Pons (tissue), 1 donor: ENCODE data around the gene ST3GAL3.

Experiments
- DNase-seq: peaks from one replicate; pipeline ENCODE4 v3.0.0-alpha.2; 2016; ENCODE audit warnings: low spot score

The ST3GAL3 gene

DNA sequence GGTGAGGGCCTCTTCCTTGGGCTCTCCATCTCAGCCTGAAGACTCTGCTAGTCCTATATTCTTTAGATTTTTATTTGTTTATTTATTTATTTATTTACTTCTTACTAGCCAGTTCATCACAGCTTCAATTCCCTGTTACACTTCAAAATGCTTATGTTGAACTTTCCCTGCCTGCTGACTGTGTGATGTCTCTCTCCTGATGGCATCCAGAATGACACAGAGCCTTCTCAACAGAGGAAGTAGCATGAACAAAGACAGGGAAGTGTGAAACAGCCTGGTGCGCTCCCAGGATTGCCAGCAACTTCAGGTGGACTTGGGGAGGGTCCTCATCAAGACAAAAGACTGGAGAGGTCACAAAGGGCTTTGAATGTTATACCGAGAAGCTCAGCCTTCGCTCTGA is 235.1 kb downstream of the ST3GAL3 start:
- DNase-seq, result no peak

DNA sequence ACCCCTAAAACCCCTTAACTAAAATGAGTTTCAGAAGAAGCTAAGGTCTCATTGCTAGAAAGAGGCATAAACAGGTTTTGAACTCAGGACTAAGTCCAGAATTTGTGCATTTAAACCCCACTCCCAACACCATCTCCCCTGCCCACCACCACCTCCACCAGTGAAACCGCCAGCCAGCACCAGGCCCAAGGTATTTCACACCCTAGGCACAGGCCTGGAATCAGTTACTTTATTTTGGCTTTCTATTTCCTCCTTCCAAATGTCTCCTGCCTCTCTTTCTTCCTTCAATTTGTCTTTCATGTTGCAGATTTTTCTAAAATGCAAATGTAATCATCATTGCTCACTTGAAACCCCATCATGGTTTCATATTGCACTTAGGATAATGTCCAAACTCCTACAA is 237.5 kb downstream of the ST3GAL3 start:
- no peak for DNase-seq

DNA sequence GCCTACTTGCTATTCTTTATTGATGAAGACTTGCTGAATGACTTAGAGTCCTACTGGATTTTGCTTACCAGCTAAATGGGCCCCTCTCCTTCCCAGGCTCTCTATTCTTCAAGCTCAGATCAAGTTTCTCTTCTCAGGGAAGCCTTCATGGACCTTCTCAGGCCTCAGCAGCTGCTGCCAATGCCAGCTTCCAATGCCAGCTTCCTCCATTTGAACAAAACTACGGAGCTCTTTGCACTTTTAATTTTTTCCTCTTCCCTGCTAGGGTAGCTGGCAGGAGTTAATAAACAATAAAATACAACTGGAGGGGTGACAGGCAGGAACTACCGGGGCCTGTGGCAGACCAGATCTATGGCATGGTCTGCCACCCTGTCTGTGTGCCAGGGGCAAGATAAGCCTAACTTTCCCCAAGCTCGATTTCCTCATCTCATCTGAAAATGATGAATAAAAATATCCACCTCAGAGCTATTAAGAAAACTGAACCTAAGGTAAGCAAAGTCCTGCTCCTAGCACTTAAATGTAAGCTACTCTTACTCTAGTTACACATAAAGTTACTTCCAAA is 238.4 kb downstream of the ST3GAL3 start:
- DNase-seq, result peak; percentile 33

DNA sequence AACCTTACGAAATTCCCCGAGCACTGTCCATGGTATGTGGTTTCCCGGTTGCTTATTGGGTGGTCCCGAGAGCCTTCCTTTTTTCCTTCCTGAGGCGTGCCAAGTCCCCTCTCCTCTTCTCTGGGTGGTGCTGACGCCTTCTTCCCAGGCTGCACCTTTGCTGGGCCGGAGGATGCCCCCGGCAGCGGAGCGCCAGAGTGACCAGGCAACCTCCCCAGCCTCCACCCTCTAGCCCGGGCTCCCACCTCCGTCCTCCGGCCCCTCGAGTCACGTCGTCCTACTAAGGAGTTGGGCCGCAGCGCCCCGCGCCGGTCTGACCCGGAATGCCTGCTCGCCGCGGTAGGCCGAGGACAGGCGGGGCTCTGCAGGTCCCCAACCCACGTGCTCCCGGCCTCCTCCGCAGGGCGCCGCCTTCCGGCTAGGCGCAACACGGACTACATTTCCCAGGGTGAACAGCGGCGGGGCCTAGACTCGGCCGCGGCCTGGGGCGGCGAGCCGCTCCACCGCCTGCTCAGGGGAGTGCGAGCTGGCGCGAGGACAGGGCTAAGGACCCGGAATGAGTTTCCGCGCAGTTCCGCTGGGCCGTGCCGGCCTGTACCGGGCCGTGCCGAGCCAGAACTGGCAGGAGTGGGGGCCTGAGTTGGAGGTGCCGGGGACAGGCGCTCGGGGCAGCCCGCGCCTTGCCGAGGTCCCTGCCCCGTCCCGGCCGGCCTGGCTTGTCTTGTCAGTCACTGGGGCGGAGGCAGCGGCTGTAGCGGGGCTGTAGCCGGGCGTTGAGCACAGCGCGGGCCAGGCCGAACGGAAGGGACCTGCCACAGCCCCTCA is 239.1 kb downstream of the ST3GAL3 start, which contains the start of gene IPO13:
Gene IPO13 (plus strand): TSS at position 715 of the 825 bp plus-strand sequence. CDS start 651 bp downstream, outside the sequence.
- DNase-seq, result peak; percentile 96

DNA sequence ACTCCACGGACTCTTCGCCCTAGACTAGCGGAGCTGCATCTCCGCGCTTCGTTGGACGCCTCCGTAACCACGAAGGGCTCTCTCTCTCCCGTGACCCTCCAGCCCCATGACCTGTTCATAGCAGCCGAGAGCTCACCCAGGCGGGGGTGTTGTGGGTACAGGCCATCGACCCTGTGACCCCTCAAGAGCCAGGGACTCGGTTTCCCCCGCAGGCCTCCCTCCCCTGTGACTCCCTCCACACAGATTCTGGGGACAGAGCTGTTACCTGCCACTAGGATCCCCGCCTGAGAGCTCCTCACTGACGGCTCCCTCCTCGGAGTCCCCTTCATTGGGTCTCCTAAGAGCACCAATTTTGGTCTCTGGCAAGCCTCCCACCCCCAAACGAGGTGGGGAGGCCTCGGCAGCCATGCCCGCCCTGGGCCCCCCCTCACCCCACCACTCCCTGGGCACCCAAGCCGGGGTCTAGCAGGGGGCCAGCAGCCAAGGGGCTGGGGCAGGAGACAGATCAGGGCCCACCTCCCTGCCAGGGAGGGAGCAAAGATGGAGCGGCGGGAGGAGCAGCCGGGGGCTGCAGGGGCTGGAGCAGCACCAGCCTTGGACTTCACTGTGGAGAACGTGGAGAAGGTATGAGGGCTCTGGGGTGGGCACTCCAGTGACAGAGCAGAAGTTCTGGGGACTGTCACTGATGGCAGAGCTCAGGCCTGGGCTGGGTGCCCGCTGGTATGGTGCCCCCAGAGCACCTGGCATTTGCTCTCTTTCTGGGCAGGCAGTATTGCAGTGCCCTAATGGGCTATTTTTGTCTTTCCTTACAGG is 239.9 kb downstream of the ST3GAL3 start:
- no peak for DNase-seq

DNA sequence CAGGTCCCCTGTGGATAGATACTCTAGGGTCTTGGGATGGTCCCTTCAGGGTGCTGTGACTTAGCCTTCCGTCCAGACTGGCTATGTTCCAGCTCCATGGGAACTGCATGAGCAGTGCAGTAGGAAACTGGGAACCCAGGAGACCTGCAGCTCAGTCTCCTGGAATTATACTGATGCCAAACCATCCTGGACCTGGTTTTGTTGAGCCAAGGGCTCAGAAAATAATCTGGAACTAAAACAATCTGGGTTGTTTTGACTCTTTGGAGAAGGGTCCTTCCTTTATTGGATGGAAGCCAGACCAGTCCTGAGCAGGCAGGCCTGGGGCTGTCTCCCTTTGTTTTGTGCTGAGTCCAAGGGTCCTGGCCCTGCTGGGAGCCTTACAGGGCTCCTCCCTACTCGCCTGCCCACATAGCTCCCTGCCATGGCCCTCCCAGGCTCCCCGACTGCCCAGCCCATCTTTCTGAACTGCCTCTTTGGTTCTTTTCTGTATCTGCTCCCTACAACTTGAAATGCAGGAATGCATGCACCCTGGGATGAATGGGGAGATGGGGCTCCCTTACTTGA is 240.6 kb downstream of the ST3GAL3 start:
- DNase-seq, result peak; percentile 59

DNA sequence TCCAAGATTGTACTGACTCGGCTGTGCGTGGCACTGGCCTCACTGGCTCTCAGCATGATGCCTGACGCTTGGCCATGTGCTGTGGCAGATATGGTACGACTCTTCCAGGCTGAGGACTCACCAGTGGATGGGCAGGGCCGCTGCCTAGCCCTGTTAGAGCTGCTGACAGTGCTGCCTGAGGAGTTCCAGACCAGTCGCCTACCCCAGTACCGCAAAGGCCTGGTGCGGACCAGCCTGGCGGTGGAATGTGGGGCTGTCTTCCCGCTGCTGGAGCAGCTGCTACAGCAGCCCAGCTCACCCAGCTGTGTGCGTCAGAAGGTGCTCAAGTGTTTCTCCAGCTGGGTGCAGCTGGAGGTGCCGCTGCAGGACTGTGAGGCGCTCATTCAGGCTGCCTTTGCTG is 242.3 kb downstream of the ST3GAL3 start:
- no peak for DNase-seq

DNA sequence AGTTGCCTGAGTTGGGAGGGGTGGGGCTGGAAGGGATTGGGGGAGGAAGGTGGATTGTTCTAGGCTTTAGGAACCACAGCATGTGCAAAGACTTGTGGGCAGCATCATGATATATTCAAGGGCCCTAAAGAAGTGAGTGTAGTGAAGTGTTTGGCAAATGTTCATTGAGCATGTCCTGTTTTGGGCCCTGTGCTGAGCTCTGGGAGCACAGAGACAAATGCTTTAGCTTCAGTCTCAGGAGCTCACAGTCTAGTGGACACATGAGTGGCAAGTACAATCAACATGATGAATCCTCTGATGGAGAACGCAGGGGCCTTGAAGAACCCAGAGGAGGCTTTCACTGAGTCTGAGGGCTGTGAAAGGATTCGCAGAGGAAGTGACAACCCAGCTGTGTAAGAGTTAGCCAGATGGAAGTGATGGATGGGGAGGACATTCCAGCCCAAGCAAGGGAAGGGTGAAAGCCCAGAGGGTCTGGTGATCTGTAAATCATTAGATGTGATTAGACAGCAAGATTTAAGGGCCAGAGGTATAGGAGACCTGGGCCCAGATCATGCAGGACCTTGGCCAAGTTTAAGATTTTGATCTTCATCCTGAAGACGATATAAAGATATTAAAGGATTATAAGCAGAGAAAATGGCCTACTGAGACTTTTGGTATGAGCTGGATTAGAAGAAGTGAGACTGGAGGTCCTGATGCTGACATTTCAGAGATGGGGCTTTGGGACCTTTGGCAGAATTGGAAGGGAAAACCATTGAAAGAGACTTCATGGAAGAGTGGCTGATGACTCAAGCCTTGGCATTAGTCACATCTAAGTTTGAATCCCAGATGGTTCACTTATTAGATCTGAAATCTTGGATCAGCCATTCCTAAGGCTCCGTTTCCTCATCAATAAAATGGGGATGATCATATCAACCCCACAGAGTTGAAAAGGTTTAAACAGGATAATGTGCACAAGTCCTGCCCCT is 244.0 kb downstream of the ST3GAL3 start:
- peak; percentile 28 for DNase-seq

DNA sequence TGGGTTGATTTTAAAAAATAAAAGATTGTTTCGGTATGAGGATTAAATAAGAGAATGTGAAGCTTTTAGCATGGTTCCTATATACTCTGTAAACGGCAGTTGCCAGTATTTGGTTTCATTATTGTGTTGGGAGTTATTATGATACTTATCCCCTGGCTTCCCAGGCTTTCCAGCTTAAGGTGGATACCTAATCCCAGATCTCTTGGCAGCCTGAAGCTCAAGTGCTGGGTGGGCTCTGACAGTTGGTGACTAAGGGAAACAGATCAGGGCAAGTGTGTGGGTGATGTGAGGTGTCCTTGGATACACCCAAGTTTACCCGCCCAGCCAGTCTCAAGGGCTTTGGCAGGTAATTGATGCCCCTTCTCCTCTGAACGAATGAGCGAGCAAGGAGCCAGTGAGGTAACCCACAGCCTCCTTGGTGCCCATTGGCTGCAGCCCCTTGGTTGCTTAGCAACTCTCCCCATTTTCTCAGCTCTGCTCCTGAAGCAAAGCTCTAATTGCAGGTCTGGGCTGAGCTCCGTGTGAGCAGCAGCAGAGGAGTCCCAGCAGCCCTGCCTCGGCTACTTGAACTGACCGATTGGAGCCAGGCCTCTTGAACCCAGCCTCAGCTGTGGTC is 245.5 kb downstream of the ST3GAL3 start:
- peak; percentile 49 for DNase-seq

DNA sequence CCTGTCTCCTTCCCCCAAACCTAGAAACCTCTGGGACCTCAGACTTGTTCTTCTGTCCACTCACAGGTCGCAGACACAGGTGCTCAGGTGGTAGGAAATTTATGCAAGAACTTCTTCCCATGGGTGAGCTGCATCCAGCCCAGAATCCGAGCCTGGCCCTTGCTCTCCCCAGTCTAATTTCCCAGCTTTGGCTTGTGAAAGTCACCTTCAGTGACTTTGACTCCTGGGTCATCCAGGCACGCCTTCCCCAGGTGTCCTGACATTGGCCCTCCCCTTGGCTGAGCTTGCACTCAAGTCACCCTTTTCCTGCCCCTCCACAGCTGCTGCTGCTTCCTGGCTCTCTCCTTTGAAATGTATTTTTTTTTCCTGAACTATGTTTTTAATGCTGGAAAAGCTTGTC is 246.0 kb downstream of the ST3GAL3 start:
- DNase-seq, result no peak

DNA sequence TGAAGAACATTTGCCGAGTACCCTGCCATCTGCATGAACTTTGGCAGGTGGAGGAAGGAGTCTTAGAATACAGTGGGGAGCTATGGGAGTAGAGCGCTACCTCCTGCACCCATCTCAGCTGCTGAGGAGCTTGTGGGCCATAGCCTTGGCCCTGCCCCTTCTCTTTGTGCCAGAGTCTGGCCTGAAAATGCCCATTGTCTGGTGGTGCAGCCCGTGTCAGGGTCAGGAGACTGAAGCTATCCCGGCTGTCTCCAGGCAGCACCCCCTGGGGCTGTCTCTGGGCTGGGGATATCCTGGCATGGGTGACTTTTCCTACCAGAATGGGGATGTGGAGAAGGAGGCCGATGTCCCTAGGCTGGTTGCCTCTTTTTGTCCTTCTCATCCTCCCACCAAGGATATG is 246.7 kb downstream of the ST3GAL3 start:
- DNase-seq, result peak; percentile 97

DNA sequence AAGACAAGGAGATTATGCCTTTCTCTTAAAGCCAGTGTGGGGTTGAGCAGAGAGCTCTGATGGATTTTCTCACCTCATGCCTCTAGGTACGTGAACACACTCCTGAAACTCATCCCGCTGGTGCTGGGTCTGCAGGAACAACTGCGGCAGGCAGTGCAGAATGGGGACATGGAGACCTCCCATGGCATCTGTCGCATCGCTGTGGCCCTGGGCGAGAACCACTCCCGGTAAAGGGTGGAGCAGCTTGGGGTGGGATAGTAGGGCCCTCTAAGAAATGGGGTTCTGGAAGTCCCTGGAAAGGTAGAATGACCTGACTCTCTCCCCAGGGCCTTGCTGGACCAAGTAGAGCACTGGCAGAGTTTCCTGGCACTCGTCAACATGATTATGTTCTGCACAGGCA is 248.9 kb downstream of the ST3GAL3 start:
- DNase-seq, result no peak

DNA sequence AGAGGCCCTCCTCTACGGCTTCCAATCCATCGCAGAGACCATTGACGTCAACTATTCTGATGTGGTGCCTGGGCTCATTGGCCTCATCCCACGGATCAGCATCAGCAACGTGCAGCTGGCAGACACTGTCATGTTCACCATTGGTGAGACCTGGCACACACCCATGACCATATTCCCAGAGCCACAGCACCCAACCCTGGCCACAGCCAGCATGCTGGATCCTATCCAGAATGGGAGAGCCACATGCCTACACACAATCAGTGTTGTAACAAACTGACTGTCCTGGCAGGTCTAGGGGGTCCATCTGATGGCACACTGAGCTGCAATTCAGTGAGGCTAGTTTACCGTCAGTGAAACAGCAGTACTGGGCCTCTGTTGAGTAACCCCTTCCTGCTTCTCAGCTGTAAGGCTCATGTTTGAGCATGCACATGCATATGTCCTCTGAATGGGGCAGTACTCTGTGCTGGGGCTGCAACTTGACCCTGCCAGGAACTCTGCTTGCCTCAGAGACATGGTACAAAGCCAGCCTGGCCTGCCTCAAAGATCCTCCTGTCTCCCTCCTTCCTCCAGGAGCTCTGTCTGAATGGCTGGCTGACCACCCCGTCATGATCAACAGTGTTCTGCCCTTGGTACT is 250.2 kb downstream of the ST3GAL3 start:
- no peak for DNase-seq

DNA sequence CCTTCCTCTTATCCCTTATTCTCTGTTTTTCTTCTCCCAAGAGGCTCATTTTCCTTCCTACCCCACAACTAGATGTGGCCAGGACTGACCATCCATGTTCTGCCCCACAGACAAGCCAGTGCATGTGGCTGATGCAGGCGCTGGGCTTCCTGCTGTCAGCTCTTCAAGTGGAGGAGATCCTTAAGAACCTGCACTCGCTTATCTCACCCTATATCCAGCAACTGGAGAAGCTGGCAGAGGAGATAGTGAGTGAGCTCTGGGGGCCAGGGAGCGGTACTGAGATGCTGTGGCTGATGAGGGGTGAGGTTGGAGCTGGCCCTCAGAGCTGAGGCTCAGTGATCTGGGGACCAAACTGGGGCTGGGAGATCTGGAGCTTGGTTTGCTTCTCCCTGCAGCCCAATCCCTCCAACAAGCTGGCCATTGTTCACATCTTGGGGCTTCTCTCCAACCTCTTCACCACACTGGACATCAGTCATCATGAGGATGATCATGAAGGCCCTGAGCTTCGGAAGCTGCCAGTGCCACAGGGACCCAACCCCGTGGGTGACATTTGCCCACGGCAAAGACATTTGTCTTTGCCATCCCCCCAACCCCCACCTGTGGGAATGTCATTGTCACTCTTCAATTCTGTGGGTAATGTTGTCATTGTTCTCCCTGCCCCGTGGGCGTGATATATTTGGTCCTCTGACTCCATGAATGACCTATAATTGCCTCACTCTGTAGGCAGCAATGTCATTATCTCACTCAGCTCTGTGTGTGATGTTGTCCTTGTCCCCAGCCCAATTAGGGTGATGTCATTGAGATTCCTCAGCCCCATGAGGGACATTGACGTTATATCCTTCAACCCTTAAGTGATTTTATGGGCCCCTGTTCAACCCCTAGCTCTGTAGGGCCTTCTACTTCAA is 251.3 kb downstream of the ST3GAL3 start:
- peak; percentile 71 for DNase-seq

DNA sequence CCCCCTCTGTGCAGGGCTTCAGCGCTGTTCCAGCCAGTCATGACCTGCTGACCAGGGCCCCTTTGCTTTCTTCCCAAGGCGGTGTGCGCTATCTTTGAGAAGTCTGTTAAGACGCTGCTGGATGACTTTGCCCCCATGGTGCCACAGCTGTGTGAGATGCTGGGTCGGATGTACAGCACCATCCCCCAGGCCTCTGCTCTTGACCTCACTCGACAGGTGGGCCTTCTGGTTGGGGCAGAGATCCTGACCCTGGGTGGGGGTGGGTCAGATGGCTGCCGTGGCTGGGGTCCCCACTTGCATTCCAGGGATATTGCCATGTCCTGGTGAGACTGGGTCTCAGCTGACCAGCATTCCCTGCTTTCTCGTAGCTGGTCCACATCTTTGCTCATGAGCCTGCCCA is 253.5 kb downstream of the ST3GAL3 start:
- DNase-seq, result no peak

DNA sequence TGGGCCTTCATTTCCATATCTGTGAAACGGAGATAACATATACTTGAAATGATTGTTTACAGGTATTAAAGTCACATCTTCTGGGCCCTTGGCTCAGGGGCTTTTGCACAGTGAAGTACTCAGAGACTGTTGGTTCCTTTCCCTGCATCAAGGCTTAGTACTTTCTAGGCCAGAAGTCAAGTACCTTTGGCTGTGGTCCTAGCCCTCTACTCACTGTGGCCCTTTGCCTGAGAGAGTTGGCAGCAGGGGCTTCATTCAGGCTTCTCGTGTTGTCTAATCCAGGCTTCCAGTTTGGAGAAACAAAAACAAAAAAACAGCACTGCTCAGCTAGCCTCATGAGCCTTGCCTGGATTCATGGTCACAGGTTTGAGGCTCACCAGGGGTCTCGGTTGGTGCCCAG is 254.4 kb downstream of the ST3GAL3 start:
- DNase-seq, result peak; percentile 42

DNA sequence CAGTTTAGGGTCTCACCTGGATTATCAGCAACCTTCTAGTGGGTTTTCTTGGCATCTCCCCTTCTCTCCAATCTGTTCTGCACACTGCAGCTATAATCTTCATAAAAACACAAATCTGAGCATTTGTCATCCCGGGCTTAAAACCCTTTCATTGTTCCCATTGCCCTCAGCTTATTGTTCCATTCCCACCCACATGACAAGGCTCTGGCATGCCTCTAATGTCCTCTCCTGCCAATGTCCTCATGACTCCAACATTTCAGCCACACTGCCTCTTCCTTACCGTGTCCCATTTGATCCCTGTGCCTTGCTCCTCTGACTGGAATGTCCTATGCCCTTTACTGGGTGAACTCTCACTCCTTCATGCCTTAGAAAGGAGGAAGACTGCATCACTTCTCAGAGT is 255.0 kb downstream of the ST3GAL3 start:
- DNase-seq, result peak; percentile 86

DNA sequence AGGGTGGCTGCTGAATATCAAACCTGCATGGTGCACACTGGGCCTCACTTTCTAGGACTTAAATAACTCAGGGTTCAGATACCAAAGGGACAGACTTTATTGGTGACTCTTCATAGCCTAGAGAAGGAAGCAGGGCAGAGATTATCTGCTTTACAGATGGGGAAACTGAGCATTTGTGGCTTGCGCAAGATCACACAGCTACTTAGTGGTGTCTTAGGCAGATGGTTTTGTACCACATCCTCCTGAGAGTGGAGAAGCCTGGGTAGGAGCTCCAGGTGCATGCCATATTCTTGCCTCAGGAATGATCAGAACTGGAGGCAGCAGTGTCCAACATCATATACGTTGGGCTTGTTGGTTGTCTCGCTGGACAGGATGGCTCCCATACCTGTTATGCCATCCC is 255.7 kb downstream of the ST3GAL3 start:
- no peak for DNase-seq

DNA sequence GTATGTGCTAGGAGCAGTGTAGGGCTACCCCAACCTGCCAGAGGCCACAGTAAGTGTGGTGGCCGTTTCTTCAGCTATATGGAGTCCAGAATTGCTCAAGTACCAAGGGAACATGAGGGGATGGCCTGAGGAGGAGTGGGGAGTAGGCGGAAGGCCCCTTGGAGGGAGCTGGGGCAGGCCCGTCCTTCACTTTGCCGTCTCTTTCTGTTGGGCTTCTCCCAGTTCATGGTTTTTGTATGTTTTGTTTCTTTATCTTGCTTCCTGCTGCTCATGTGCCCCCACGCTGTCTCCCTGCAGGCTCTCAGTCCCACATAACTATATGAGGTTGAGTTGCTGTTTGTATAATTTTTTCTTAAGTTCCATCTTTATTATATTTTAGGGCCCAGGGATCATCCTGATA is 256.6 kb downstream of the ST3GAL3 start:
- DNase-seq, result no peak
